HCT116 (cell line): ENCODE measurements around the gene NEMP1.

Experiments
- ATF3 ChIP-seq: IDR thresholded peaks from 2 replicates; pipeline ENCODE4 v1.6.1; 2012
- CTCF ChIP-seq, 3 experiments: fragments of 200-600 bp in 1 of 3; sonication (generic) in 1 of 3; IDR thresholded peaks in 2 of 3; conservative IDR thresholded peaks in 1 of 3; 2 replicates each; pipeline ENCODE4 v1.5.1; 2012 to 2017; ENCODE audit warnings: low read depth in 2 of 3, low read length in 2 of 3, antibody characterized with exemption in 1 of 3, borderline replicate concordance in 1 of 3, control low read depth in 1 of 3, mild to moderate bottlenecking in 1 of 3, mixed read lengths in 1 of 3, mixed run types in 1 of 3, moderate library complexity in 1 of 3; ENCODE audit not compliant: insufficient read depth in 1 of 3
- EZH2 ChIP-seq: fragments of 200-600 bp; sonication (generic); IDR thresholded peaks from 2 replicates; pipeline ENCODE4 v1.6.1; 2017; ENCODE audit warnings: antibody characterized with exemption, mixed run types
- EZH2phosphoT487 ChIP-seq: fragments of 200-600 bp; IDR thresholded peaks from 2 replicates; pipeline ENCODE4 v1.6.1; 2018; ENCODE audit warnings: antibody characterized with exemption, borderline replicate concordance
- JUND ChIP-seq: IDR thresholded peaks from 2 replicates; pipeline ENCODE4 v1.6.1; 2012
- MAX ChIP-seq: IDR thresholded peaks from 2 replicates; pipeline ENCODE4 v1.6.1; 2012
- REST ChIP-seq: IDR thresholded peaks from 2 replicates; pipeline ENCODE4 v1.6.1; 2012; ENCODE audit warnings: low read depth
- ZNF274 ChIP-seq: fragments of 200-500 bp; sonication (Bioruptor generic); IDR thresholded peaks from 2 replicates; pipeline ENCODE4 v1.6.1; 2014; ENCODE audit warnings: mild to moderate bottlenecking, low read depth, low read length, inconsistent platforms

GRCh38 chr12:57006809-57007475, 71.6 kb downstream of the NEMP1 start:
- TF ChIP-seq CTCF (IDR thresholded peaks at IDR 0.05 in 2 of 3, conservative IDR thresholded peaks at IDR 0.05 in 1 of 3; ENCODE audit: borderline replicate concordance in 1 of 3, insufficient read depth in 1 of 3, low read depth in 2 of 3, low read length in 2 of 3): no peak; a peak in 1 of 6 replicates
- no peak for TF ChIP-seq JUND
- TF ChIP-seq MAX: no peak
- no peak for TF ChIP-seq EZH2
- TF ChIP-seq ZNF274: no peak
- TF ChIP-seq EZH2phosphoT487: no peak
- TF ChIP-seq REST: no peak
- no peak for TF ChIP-seq ATF3
